ENCODE measurements around the gene TBXAS1. TPM values are rescaled to one million over a fixed set of nuclear protein-coding genes. Genes with fewer than 3 reads are reported as not detected.

Gene TBXAS1
- polyA plus RNA-seq, 6 donors from 2014 or later: 0.57 to 4.2 (median 2.5) TPM

GRCh38 chr7:140022582-140023211, 193.6 kb downstream of the TBXAS1 start:
- Mint-ChIP-seq H3K36me3 (peaks cover 0 to 33% of the 10 kb centered on the region in 2 donors), H3K9me3 (no peaks in the 10 kb centered on the region), H3K4me3 (no peak overlapping the region), H3K27me3 (no peaks in the 10 kb centered on the region), H3K27ac (peak overlapping the region in 2 of 6 donors; percentile 55 to 61), H3K4me1 (peaks cover 0 to 16% (median 11%) of the 10 kb centered on the region in 3 donors)
- no peak for ATAC-seq (ENCODE audit: low read depth in 2 of 2)
- DNase-seq: no peak

GRCh38 chr7:140023728-140024127, 194.7 kb downstream of the TBXAS1 start:
- no peak overlapping the region for H3K4me3 Mint-ChIP-seq
- H3K27ac Mint-ChIP-seq: no peak overlapping the region
- DNase-seq: no peak
- H3K4me1 Mint-ChIP-seq: peaks cover 0 to 15% (median 7%) of the 10 kb centered on the region in 3 donors
- no peaks in the 10 kb centered on the region for H3K9me3 Mint-ChIP-seq
- ATAC-seq (ENCODE audit: low read depth in 2 of 2): no peak
- H3K27me3 Mint-ChIP-seq: no peaks in the 10 kb centered on the region
- peaks cover 0 to 42% of the 10 kb centered on the region in 2 donors for H3K36me3 Mint-ChIP-seq

GRCh38 chr7:140024585-140024984, 195.5 kb downstream of the TBXAS1 start:
- H3K36me3 Mint-ChIP-seq: peaks cover 0 to 43% of the 10 kb centered on the region in 2 donors
- ATAC-seq (ENCODE audit: low read depth in 2 of 2): no peak
- no peaks in the 10 kb centered on the region for H3K27me3 Mint-ChIP-seq
- peak overlapping the region in 2 of 6 donors; percentile 9 to 93 for H3K27ac Mint-ChIP-seq
- H3K4me1 Mint-ChIP-seq: peaks cover 0 to 11% (median 7%) of the 10 kb centered on the region in 3 donors
- H3K9me3 Mint-ChIP-seq: no peaks in the 10 kb centered on the region
- no peak overlapping the region for H3K4me3 Mint-ChIP-seq
- DNase-seq: no peak

- ATAC-seq (ENCODE audit: low read depth in 2 of 2): no peak
- H3K27me3 Mint-ChIP-seq: no peaks in the 10 kb centered on the region
- peaks cover 0 to 43% of the 10 kb centered on the region in 2 donors for H3K36me3 Mint-ChIP-seq
- H3K4me1 Mint-ChIP-seq: peaks cover 0 to 11% (median 7%) of the 10 kb centered on the region in 3 donors
- H3K4me3 Mint-ChIP-seq: no peak overlapping the region
- no peak for DNase-seq
- H3K9me3 Mint-ChIP-seq: no peaks in the 10 kb centered on the region
- peak overlapping the region in 2 of 6 donors; percentile 6 to 40 for H3K27ac Mint-ChIP-seq
Measured at GRCh38 chr7:140025241-140025640, 196.2 kb downstream of the TBXAS1 start.

- H3K27ac Mint-ChIP-seq: no peak overlapping the region
- H3K9me3 Mint-ChIP-seq: no peaks in the 10 kb centered on the region
- peaks cover 0 to 11% (median 7%) of the 10 kb centered on the region in 3 donors for H3K4me1 Mint-ChIP-seq
- peaks cover 4 to 43% of the 10 kb centered on the region in 2 donors for H3K36me3 Mint-ChIP-seq
- ATAC-seq (ENCODE audit: low read depth in 2 of 2) (no peak), DNase-seq (no peak)
- no peak overlapping the region for H3K4me3 Mint-ChIP-seq
- H3K27me3 Mint-ChIP-seq: no peaks in the 10 kb centered on the region
Measured at GRCh38 chr7:140025814-140026433, 196.9 kb downstream of the TBXAS1 start.

GRCh38 chr7:140026935-140027334, 197.9 kb downstream of the TBXAS1 start:
- Mint-ChIP-seq H3K4me3 (no peak overlapping the region), H3K27me3 (no peaks in the 10 kb centered on the region), H3K4me1 (peaks cover 0 to 9% (median under 1%) of the 10 kb centered on the region in 3 donors), H3K9me3 (no peaks in the 10 kb centered on the region), H3K27ac (peak overlapping the region in 1 of 6 donors; percentile 69), H3K36me3 (peaks cover 4 to 43% of the 10 kb centered on the region in 2 donors)
- ATAC-seq (ENCODE audit: low read depth in 2 of 2) (no peak), DNase-seq (no peak)

- no peaks in the 10 kb centered on the region for H3K9me3 Mint-ChIP-seq
- no peak overlapping the region for H3K4me3 Mint-ChIP-seq
- H3K27ac Mint-ChIP-seq: peak overlapping the region in 1 of 6 donors; percentile 2
- no peak for DNase-seq
- peaks cover 9 to 33% of the 10 kb centered on the region in 2 donors for H3K36me3 Mint-ChIP-seq
- H3K27me3 Mint-ChIP-seq: no peaks in the 10 kb centered on the region
- ATAC-seq (ENCODE audit: low read depth in 2 of 2): no peak
- peaks cover 0 to 7% (median 5%) of the 10 kb centered on the region in 3 donors for H3K4me1 Mint-ChIP-seq
Measured at GRCh38 chr7:140027858-140028257, 198.8 kb downstream of the TBXAS1 start.

GRCh38 chr7:140028311-140028710, 199.2 kb downstream of the TBXAS1 start:
- ATAC-seq (ENCODE audit: low read depth in 2 of 2) (no peak), DNase-seq (no peak)
- no peaks in the 10 kb centered on the region for H3K9me3 Mint-ChIP-seq
- H3K4me3 Mint-ChIP-seq: no peak overlapping the region
- peaks cover 0 to 9% (median 5%) of the 10 kb centered on the region in 3 donors for H3K4me1 Mint-ChIP-seq
- no peaks in the 10 kb centered on the region for H3K27me3 Mint-ChIP-seq
- peaks cover 11 to 31% of the 10 kb centered on the region in 2 donors for H3K36me3 Mint-ChIP-seq
- peak overlapping the region in 1 of 6 donors; percentile 2 for H3K27ac Mint-ChIP-seq

GRCh38 chr7:140029072-140029471, 200.0 kb downstream of the TBXAS1 start:
- Mint-ChIP-seq H3K36me3 (peaks cover 15 to 32% of the 10 kb centered on the region in 2 donors), H3K27ac (peak overlapping the region in 1 of 6 donors; percentile 56), H3K27me3 (no peaks in the 10 kb centered on the region), H3K9me3 (no peaks in the 10 kb centered on the region), H3K4me1 (peaks cover 5 to 11% (median 6%) of the 10 kb centered on the region in 3 donors), H3K4me3 (no peak overlapping the region)
- ATAC-seq (ENCODE audit: low read depth in 2 of 2) (no peak), DNase-seq (no peak)

GRCh38 chr7:140031364-140031763, 202.3 kb downstream of the TBXAS1 start:
- H3K4me3 Mint-ChIP-seq: no peak overlapping the region
- no peaks in the 10 kb centered on the region for H3K9me3 Mint-ChIP-seq
- peaks cover 8 to 15% (median 14%) of the 10 kb centered on the region in 3 donors for H3K4me1 Mint-ChIP-seq
- DNase-seq: no peak
- peaks cover 15 to 17% of the 10 kb centered on the region in 2 donors for H3K36me3 Mint-ChIP-seq
- peak overlapping the region in 2 of 6 donors; percentile 41 to 48 for H3K27ac Mint-ChIP-seq
- H3K27me3 Mint-ChIP-seq: no peaks in the 10 kb centered on the region
- no peak for ATAC-seq (ENCODE audit: low read depth in 2 of 2)

- no peaks in the 10 kb centered on the region for H3K27me3 Mint-ChIP-seq
- peaks cover 15 to 21% of the 10 kb centered on the region in 2 donors for H3K36me3 Mint-ChIP-seq
- H3K27ac Mint-ChIP-seq: no peak overlapping the region
- H3K9me3 Mint-ChIP-seq: no peaks in the 10 kb centered on the region
- peaks cover 17 to 29% (median 24%) of the 10 kb centered on the region in 3 donors for H3K4me1 Mint-ChIP-seq
- peak overlapping the region in 1 of 8 donors; percentile 44 for H3K4me3 Mint-ChIP-seq
- no peak for ATAC-seq (ENCODE audit: low read depth in 2 of 2)
- no peak for DNase-seq
Measured at GRCh38 chr7:140033036-140033435, 204.0 kb downstream of the TBXAS1 start.

GRCh38 chr7:140033779-140034363, 204.8 kb downstream of the TBXAS1 start:
- no peaks in the 10 kb centered on the region for H3K27me3 Mint-ChIP-seq
- H3K9me3 Mint-ChIP-seq: no peaks in the 10 kb centered on the region
- H3K4me1 Mint-ChIP-seq: peaks cover 17 to 29% (median 29%) of the 10 kb centered on the region in 3 donors
- H3K36me3 Mint-ChIP-seq: peaks cover 15 to 21% of the 10 kb centered on the region in 2 donors
- peak overlapping the region in 1 of 6 donors; percentile 83 for H3K27ac Mint-ChIP-seq
- DNase-seq (no peak), ATAC-seq (ENCODE audit: low read depth in 2 of 2) (no peak)
- H3K4me3 Mint-ChIP-seq: no peak overlapping the region

GRCh38 chr7:140034421-140034820, 205.4 kb downstream of the TBXAS1 start:
- peaks cover 15 to 25% of the 10 kb centered on the region in 2 donors for H3K36me3 Mint-ChIP-seq
- H3K27me3 Mint-ChIP-seq: no peaks in the 10 kb centered on the region
- no peak for DNase-seq
- no peak overlapping the region for H3K27ac Mint-ChIP-seq
- peaks cover 17 to 34% (median 29%) of the 10 kb centered on the region in 3 donors for H3K4me1 Mint-ChIP-seq
- no peaks in the 10 kb centered on the region for H3K9me3 Mint-ChIP-seq
- H3K4me3 Mint-ChIP-seq: no peak overlapping the region
- no peak for ATAC-seq (ENCODE audit: low read depth in 2 of 2)

Data from naive B cell (primary cell).